ENCODE data around the gene MAGI2.
A peak's percentile ranks its signal among the peaks of the same experiment; 100 is the strongest.

MAGI2 gene

DNA sequence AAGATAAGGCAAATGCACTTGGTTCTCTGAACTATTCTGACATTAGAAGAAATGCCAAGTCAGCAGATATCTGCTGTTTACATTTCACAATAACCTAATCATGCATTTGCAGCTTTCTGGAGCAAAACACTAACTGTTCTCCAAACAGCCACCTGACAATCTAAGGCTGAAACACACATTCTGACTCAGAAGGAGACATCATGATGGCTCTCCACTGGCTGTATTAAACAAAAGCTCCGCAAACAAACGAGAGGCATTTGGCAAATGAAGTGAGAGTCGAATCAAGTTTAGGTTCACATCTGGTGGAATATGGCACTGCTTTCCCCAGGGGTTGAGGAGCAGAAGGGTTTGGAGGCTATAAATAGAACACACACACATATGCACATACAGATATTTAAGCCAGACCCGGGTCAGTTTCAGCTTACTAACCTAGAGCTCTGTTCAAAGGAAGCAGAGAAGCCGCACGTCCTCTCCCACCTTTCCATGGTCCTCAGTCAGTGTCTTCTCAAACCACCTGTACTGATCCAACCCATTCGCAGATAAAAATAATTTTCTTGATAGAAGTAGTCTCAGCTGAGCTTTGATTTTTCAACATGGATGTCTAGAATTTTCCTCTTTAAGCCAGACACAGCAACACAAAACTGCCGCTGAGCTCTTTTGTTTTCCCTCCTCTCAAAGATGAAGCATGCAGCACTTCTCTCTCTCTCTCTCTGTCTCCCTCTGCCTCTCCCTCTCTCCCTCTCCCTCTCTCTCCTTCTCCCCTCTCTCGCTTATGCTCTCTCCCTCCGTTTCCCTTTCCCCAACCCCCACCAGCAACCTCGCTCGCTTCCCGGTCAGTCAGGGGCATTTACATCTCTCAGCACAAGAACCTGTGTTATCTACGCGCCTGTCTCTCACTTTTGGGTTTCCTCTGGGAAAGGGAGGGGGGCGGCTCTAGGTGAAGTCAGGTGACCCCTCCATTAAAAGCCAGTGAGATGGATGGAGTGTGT is 682.8 kb downstream of the MAGI2 start:
- no peaks in the 10 kb centered on the region for H3K36me3 ChIP-seq (ENCODE audit: control insufficient read depth, low read depth, low read length)
- no peaks in the 10 kb centered on the region for H3K9me3 ChIP-seq (ENCODE audit: control insufficient read depth, low read depth, low read length)
- peaks cover 24% of the 10 kb centered on the region for H3K4me1 ChIP-seq (ENCODE audit: control insufficient read depth, low read depth, low read length)
- H3K4me3 ChIP-seq (ENCODE audit: low read length) = peak overlapping the region; percentile 80
- H3K27me3 ChIP-seq (ENCODE audit: control insufficient read depth, insufficient read depth, low read length) = no peaks in the 10 kb centered on the region
- peak overlapping the region; percentile 64 for H3K9ac ChIP-seq (ENCODE audit: low read length)
- no peak overlapping the region for H3K27ac ChIP-seq (ENCODE audit: low read length)

DNA sequence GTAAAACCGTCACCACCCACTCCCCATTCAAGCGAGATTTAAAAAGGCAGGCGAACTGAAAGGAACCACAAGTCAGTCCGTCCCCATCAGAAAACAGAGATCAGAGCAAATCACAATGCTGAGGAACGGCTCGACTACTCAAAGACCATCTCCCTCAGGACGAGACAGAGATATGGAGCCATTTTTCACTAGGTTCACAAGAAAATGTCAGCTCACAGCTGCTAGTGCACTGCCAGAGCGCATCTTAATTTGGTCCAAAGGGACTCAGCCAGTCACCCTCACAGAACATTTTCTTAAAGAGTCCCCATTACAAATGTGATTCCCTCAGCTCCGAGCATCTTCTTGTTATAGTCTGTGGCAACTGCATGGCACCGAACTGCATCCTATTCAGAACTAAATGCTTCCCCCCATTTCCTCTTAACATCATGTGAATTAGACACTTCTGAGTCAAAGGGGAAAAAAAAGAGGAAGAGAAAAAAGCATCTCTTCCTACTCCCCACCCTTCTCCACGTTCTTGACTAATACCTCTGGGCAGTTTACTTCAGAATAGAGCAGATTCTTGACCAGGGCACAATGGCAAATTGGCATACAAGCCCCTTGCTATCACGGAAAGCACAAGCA is 683.9 kb downstream of the MAGI2 start:
- Histone ChIP-seq H3K4me3 (ENCODE audit: low read length) (peak overlapping the region; percentile 80), H3K9me3 (ENCODE audit: control insufficient read depth, low read depth, low read length) (no peaks in the 10 kb centered on the region), H3K36me3 (ENCODE audit: control insufficient read depth, low read depth, low read length) (no peaks in the 10 kb centered on the region), H3K9ac (ENCODE audit: low read length) (peak overlapping the region; percentile 64), H3K4me1 (ENCODE audit: control insufficient read depth, low read depth, low read length) (peaks cover 24% of the 10 kb centered on the region), H3K27me3 (ENCODE audit: control insufficient read depth, insufficient read depth, low read length) (no peaks in the 10 kb centered on the region), H3K27ac (ENCODE audit: low read length) (no peak overlapping the region)

DNA sequence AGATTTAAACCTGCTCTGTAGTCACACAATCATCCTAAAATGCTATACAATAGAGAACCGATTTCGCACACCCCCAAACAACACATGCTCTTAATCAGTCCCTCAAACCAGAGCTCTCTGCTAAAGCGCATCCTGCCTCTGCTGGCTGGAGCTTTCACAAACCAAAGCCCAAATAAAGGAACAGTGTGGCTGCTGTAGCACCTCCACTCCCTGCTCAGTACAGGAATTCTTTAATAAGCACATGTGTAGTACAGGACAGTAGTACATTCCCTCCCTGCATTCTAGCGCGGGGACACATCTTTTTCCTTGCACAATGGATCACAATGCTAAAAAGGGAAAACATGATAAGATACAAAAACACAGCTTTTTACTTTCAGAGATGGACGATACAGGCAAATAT is 684.6 kb downstream of the MAGI2 start:
- peak overlapping the region; percentile 64 for H3K9ac ChIP-seq (ENCODE audit: low read length)
- H3K27ac ChIP-seq (ENCODE audit: low read length) = no peak overlapping the region
- H3K4me1 ChIP-seq (ENCODE audit: control insufficient read depth, low read depth, low read length) = peaks cover 24% of the 10 kb centered on the region
- H3K27me3 ChIP-seq (ENCODE audit: control insufficient read depth, insufficient read depth, low read length) = no peaks in the 10 kb centered on the region
- H3K4me3 ChIP-seq (ENCODE audit: low read length) = peak overlapping the region; percentile 80
- no peaks in the 10 kb centered on the region for H3K9me3 ChIP-seq (ENCODE audit: control insufficient read depth, low read depth, low read length)
- H3K36me3 ChIP-seq (ENCODE audit: control insufficient read depth, low read depth, low read length) = no peaks in the 10 kb centered on the region

DNA sequence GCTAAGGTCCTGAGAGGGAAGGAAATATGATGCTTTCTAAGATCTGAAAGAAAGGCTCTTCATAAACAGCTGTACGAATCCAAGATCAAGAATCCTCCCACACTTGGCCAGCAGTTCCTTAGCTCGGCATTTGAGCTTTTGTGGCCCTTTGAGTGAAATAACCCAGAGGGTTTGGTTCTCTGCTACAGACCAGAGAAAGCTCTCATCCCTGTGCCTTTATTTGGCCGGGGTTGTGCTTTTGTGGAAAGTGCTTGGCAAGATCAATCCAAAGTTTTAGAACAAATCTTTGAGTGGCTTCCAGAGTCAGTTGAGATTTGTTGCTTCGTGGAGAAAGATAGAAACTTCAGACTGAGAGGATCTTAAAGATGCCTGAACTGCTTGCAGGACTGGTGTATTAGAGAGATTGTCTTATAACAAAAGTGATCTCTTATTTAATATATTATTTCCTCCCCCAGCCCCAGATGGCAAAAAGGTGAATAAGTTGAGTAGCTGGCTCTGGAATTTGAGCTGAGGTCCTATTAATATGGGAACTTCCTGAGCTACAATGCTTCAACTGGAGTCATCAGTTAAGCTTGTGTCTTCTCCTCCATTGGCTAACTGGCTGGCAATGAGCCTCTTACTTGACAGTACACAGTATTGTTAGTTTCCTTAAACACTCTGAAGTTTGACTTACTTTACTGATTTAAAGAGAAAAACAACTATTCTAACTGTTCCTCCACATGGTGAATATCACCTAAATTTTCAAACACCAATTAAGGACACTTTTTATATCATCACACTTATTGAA is 687.3 kb downstream of the MAGI2 start:
- Histone ChIP-seq H3K9me3 (ENCODE audit: control insufficient read depth, low read depth, low read length) (no peaks in the 10 kb centered on the region), H3K9ac (ENCODE audit: low read length) (no peak overlapping the region), H3K36me3 (ENCODE audit: control insufficient read depth, low read depth, low read length) (no peaks in the 10 kb centered on the region), H3K4me3 (ENCODE audit: low read length) (no peak overlapping the region), H3K27me3 (ENCODE audit: control insufficient read depth, insufficient read depth, low read length) (no peaks in the 10 kb centered on the region), H3K27ac (ENCODE audit: low read length) (no peak overlapping the region), H3K4me1 (ENCODE audit: control insufficient read depth, low read depth, low read length) (peaks cover 13% of the 10 kb centered on the region)

DNA sequence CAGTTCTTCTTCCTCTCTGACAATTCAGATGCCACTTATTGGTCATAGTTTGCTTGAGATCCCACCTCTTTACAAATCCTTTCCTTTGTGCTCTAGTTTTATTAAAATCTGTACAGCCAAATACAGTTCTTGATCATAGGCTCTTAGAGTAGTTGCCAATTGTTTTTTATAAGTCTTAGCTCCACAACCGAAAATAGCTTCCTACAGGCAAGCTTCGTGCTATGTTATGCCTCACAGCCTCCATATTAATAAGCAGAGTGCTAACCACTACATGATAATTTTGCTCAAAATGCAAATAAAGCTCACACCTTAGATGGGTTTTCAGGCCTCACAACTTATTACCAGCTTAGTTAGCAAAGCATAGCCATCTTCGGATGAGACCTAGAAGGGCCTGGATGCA is 688.9 kb downstream of the MAGI2 start:
- Histone ChIP-seq H3K4me3 (ENCODE audit: low read length) (no peak overlapping the region), H3K27ac (ENCODE audit: low read length) (no peak overlapping the region), H3K9me3 (ENCODE audit: control insufficient read depth, low read depth, low read length) (no peaks in the 10 kb centered on the region), H3K4me1 (ENCODE audit: control insufficient read depth, low read depth, low read length) (peaks cover 7% of the 10 kb centered on the region), H3K36me3 (ENCODE audit: control insufficient read depth, low read depth, low read length) (no peaks in the 10 kb centered on the region), H3K27me3 (ENCODE audit: control insufficient read depth, insufficient read depth, low read length) (no peaks in the 10 kb centered on the region), H3K9ac (ENCODE audit: low read length) (no peak overlapping the region)

DNA sequence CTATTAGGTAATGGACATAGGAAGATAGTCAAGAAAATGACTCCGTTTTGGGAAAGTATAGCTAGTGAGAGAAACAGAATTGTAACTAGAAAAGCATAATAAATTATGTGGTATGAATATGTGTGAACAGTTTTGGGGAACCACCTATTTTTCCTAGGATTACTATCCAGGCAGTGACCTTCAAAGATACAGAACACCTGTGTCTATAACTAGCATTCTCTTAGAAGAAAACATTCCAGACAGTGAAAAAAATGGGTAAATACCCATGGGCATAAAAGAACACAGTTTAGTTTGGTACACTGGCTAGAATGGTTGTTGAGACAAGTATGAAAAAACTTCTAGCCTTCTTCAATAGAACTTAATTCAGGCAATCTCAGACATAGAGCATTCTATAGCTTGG is 690.8 kb downstream of the MAGI2 start:
- no peak overlapping the region for H3K9ac ChIP-seq (ENCODE audit: low read length)
- no peaks in the 10 kb centered on the region for H3K36me3 ChIP-seq (ENCODE audit: control insufficient read depth, low read depth, low read length)
- H3K27me3 ChIP-seq (ENCODE audit: control insufficient read depth, insufficient read depth, low read length) = no peaks in the 10 kb centered on the region
- H3K4me1 ChIP-seq (ENCODE audit: control insufficient read depth, low read depth, low read length) = no peaks in the 10 kb centered on the region
- H3K9me3 ChIP-seq (ENCODE audit: control insufficient read depth, low read depth, low read length) = no peaks in the 10 kb centered on the region
- no peak overlapping the region for H3K4me3 ChIP-seq (ENCODE audit: low read length)
- H3K27ac ChIP-seq (ENCODE audit: low read length) = no peak overlapping the region

DNA sequence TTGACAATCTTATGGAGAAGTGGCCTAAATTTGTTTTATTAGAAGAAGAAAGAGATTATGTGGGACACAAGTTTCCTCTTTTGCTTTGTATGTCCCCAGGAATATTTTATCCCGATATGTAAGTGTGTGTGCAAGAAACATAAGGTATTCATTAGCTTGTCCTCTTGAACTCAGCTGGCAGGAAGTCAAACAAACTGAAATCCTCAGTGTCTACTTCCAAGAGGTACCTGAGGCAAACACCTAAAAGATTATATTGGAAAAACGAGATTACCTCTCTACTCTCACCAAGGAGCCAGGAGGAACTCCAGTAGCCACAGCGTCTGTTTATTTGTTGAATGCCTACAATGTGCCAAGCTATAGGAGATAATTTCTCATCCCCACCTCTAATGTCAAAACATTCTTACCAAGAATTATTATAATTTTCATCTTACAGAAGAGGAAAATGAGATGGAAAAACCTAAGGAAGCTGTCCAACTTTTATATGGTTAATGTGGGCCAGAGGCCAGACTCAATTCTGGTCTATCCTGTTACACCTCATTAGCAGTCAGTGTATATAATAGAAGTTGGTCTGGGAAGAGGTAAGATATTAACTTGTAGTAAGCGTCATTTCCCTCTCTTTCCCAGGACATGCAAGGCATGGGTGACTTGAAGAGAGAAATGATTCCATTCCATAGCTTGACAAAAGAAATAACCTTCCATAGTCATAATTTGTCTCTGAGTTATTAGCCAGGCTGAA is 692.7 kb downstream of the MAGI2 start:
- H3K27me3 ChIP-seq (ENCODE audit: control insufficient read depth, insufficient read depth, low read length) = no peaks in the 10 kb centered on the region
- H3K9ac ChIP-seq (ENCODE audit: low read length) = no peak overlapping the region

DNA sequence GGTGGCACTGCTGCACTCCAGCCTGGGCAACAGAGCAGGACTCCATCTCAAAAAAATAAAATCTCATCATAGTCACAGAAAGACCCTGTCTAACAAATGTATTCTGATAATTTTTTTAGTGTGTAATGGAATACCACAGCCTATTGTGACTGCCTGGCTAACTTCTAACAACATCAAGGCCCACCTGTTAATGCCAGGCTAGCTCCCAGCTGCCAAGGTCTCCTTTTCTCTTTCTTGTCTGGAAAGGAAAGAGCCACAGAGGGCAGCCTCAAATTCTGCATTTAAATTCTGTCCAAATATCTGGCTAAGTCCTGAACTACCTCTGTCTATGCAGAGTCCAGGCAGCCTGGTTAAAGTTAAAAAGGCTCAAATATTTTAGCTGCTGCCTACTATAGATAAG is 700.9 kb downstream of the MAGI2 start:
- Histone ChIP-seq H3K9ac (ENCODE audit: low read length) (no peak overlapping the region), H3K27me3 (ENCODE audit: control insufficient read depth, insufficient read depth, low read length) (no peaks in the 10 kb centered on the region), H3K36me3 (ENCODE audit: control insufficient read depth, low read depth, low read length) (no peaks in the 10 kb centered on the region), H3K4me3 (ENCODE audit: low read length) (no peak overlapping the region), H3K4me1 (ENCODE audit: control insufficient read depth, low read depth, low read length) (peaks cover 21% of the 10 kb centered on the region), H3K9me3 (ENCODE audit: control insufficient read depth, low read depth, low read length) (peaks cover 5% of the 10 kb centered on the region), H3K27ac (ENCODE audit: low read length) (no peak overlapping the region)

More for the DNA sequence above, 692.7 kb downstream of the MAGI2 start:
- Histone ChIP-seq H3K4me1 (ENCODE audit: control insufficient read depth, low read depth, low read length) (no peaks in the 10 kb centered on the region), H3K36me3 (ENCODE audit: control insufficient read depth, low read depth, low read length) (no peaks in the 10 kb centered on the region), H3K9me3 (ENCODE audit: control insufficient read depth, low read depth, low read length) (no peaks in the 10 kb centered on the region), H3K27ac (ENCODE audit: low read length) (no peak overlapping the region), H3K4me3 (ENCODE audit: low read length) (no peak overlapping the region)

DNA sequence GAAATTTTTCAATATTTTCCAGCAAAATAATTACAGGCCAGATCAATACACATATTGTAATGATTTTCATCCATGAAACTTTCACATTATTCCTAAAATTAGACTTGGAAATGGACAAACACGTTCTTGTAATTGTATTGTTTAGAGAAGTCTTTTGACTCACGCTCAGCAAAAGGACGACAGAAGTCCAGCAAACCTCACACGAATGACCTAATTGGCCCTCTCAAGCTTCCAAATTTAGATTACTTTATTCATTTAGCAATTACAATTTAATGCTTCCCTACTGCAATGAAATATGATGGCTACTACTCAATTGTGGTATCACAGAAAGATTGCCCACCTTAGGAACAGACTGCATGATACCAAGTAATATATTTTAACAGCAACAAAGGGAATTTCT is 702.2 kb downstream of the MAGI2 start:
- Histone ChIP-seq H3K9me3 (ENCODE audit: control insufficient read depth, low read depth, low read length) (peaks cover 5% of the 10 kb centered on the region), H3K36me3 (ENCODE audit: control insufficient read depth, low read depth, low read length) (no peaks in the 10 kb centered on the region), H3K4me1 (ENCODE audit: control insufficient read depth, low read depth, low read length) (peaks cover 28% of the 10 kb centered on the region), H3K27ac (ENCODE audit: low read length) (no peak overlapping the region), H3K27me3 (ENCODE audit: control insufficient read depth, insufficient read depth, low read length) (no peaks in the 10 kb centered on the region), H3K4me3 (ENCODE audit: low read length) (no peak overlapping the region), H3K9ac (ENCODE audit: low read length) (no peak overlapping the region)

DNA sequence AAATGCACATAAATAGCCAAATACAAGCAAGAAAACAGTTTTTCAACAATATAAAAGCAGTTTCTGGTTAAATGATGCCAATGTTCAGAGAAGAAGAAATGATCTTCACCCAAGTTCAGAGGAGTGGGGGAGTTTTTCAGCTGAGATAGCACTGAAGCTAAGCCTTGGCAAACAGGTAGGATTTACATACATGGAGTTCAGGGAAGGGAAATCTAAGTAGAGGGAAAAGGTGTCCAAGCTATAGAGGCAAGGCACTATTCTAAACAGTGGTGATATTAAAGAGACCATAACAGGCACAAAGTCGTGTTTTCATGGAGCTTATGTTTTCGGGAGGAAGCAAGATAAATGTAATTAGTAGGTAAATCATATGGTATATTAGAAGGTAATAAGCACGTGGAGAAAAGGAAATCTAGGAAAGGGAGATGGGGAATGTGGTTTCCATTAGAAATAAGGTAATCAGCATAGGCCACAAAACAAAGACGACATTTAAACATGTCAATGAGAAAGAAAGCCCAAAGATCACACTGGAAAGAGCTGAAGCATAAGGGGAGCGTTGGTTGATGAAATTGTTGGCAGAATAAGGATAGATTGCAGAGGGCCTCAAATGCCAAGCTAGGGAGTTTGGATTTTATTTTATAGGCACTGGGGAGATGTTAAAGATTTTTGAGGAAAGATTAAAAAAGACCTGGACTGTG is 704.3 kb downstream of the MAGI2 start:
- H3K4me3 ChIP-seq (ENCODE audit: low read length) = peak overlapping the region; percentile 27
- H3K9me3 ChIP-seq (ENCODE audit: control insufficient read depth, low read depth, low read length) = peaks cover 5% of the 10 kb centered on the region
- peak overlapping the region; percentile 30 for H3K27ac ChIP-seq (ENCODE audit: low read length)
- no peaks in the 10 kb centered on the region for H3K36me3 ChIP-seq (ENCODE audit: control insufficient read depth, low read depth, low read length)
- no peaks in the 10 kb centered on the region for H3K27me3 ChIP-seq (ENCODE audit: control insufficient read depth, insufficient read depth, low read length)
- peaks cover 39% of the 10 kb centered on the region for H3K4me1 ChIP-seq (ENCODE audit: control insufficient read depth, low read depth, low read length)
- H3K9ac ChIP-seq (ENCODE audit: low read length) = peak overlapping the region; percentile 12

Data from iPS-18a (cell line).